IMR-90 (cell line): ENCODE results near the gene NPAS2. TPM values are rescaled to one million over a fixed set of nuclear protein-coding genes. Genes with fewer than 3 reads are reported as not detected.
A peak's percentile ranks its signal among the peaks of the same experiment; 100 is the strongest.

ENCODE experiments used
- ATAC-seq: fragments of 200-7000 bp; cut with Tn5 transposase; 2 replicates; pipeline ENCODE4 v1.9.1; 2020; ENCODE audit warnings: low read depth, mild to moderate bottlenecking, moderate library complexity
- BruUV-seq: library from RNA; stranded (reverse); fragments of 400-500 nt; replicated peaks from 2 replicates; lab custom pipeline; 2021; lab: Mats Ljungman, UMichigan
- CTCF ChIA-PET: fragments of 300-600 bp; formaldehyde crosslinking; extraction: SDS; loops from one replicate; lab custom pipeline; 2021; ENCODE audit warnings: antibody characterized with exemption; lab: Yijun Ruan, JAX
- POLR2A ChIA-PET: fragments of 300-600 bp; sonication (Branson Sonifier 250); formaldehyde crosslinking; loops from one replicate; lab custom pipeline; 2022; ENCODE audit warnings: antibody characterized with exemption; ENCODE audit not compliant: unreplicated experiment; lab: Charles Lee
- DNase-seq: peaks from one replicate; pipeline ENCODE4 v3.0.0; 2013
- H2AFZ ChIP-seq: replicated peaks from 2 replicates; pipeline ENCODE3; 2013; ENCODE audit warnings: low read length, mild to moderate bottlenecking; ENCODE audit not compliant: poor library complexity
- H2AK5ac ChIP-seq: 2 replicates; pipeline ENCODE4 v1.6.1; 2013; ENCODE audit warnings: low read depth, low read length, inconsistent platforms
- H2AK9ac ChIP-seq: replicated peaks from 2 replicates; pipeline ENCODE3; 2013; ENCODE audit warnings: mild to moderate bottlenecking, low read depth, low read length, moderate library complexity; ENCODE audit not compliant: poor library complexity
- H2BK120ac ChIP-seq: 2 replicates; pipeline ENCODE4 v1.6.1; 2013; ENCODE audit warnings: low read depth, low read length, inconsistent platforms
- H2BK15ac ChIP-seq: 3 replicates; pipeline ENCODE4 v1.6.1; 2013; ENCODE audit warnings: low read depth, low read length, inconsistent platforms
- H2BK20ac ChIP-seq: 2 replicates; pipeline ENCODE4 v1.6.1; 2013; ENCODE audit warnings: low read depth, mild to moderate bottlenecking, inconsistent platforms, low read length, moderate library complexity
- H2BK5ac ChIP-seq: 2 replicates; pipeline ENCODE4 v1.6.1; 2013; ENCODE audit warnings: mild to moderate bottlenecking, low read depth, low read length, inconsistent platforms; ENCODE audit not compliant: poor library complexity, severe bottlenecking
- H3K14ac ChIP-seq: replicated peaks from 2 replicates; pipeline ENCODE4 v1.6.1; 2013; ENCODE audit warnings: low read depth, low read length, inconsistent platforms
- H3K18ac ChIP-seq: 2 replicates; pipeline ENCODE4 v1.6.1; 2013; ENCODE audit warnings: low read depth, low read length, control low read depth
- H3K23ac ChIP-seq: 2 replicates; pipeline ENCODE4 v1.6.1; 2013; ENCODE audit warnings: low read depth, low read length, inconsistent platforms
- H3K27ac ChIP-seq: 2 replicates; pipeline ENCODE4 v1.5.1; 2013; ENCODE audit warnings: mild to moderate bottlenecking, control low read depth, low read length; ENCODE audit not compliant: insufficient read depth
- H3K27me3 ChIP-seq: 2 replicates; pipeline ENCODE4 v1.6.1; 2013; ENCODE audit warnings: low read length; ENCODE audit not compliant: control insufficient read depth, insufficient read depth
- H3K36me3 ChIP-seq: 2 replicates; pipeline ENCODE4 v1.6.1; 2013; ENCODE audit warnings: low read length, mixed read lengths; ENCODE audit not compliant: control insufficient read depth, insufficient read depth
- H3K4ac ChIP-seq: 2 replicates; pipeline ENCODE4 v1.6.1; 2013; ENCODE audit warnings: low read depth, low read length, inconsistent platforms
- H3K4me1 ChIP-seq: 2 replicates; pipeline ENCODE4 v1.6.1; 2013; ENCODE audit warnings: low read length, mixed read lengths; ENCODE audit not compliant: control insufficient read depth, insufficient read depth
- H3K4me2 ChIP-seq: 2 replicates; pipeline ENCODE4 v1.6.1; 2013; ENCODE audit warnings: low read depth, mild to moderate bottlenecking, control low read depth, low read length, moderate library complexity
- H3K4me3 ChIP-seq: 2 replicates; pipeline ENCODE4 v1.5.1; 2013; ENCODE audit warnings: low read depth, mild to moderate bottlenecking, control low read depth, low read length, moderate library complexity; ENCODE audit not compliant: insufficient read depth
- H3K56ac ChIP-seq: 2 replicates; pipeline ENCODE4 v1.6.1; 2013; ENCODE audit warnings: low read length, inconsistent platforms; ENCODE audit not compliant: insufficient read depth; ENCODE audit errors: extremely low read depth
- H3K79me1 ChIP-seq, 2 experiments: 2 replicates each; pipeline ENCODE4 v1.6.1; 2013; ENCODE audit warnings: low read length in 2 of 2, inconsistent platforms in 1 of 2, low read depth in 1 of 2
- H3K9ac ChIP-seq: 2 replicates; pipeline ENCODE4 v1.6.1; 2013; ENCODE audit warnings: low read depth, low read length, control low read depth
- H3K9me1 ChIP-seq: 2 replicates; pipeline ENCODE4 v1.6.1; 2013; ENCODE audit warnings: low read length, inconsistent platforms; ENCODE audit not compliant: insufficient read depth
- H3K9me3 ChIP-seq: 2 replicates; pipeline ENCODE4 v1.6.1; 2013; ENCODE audit warnings: low read length; ENCODE audit not compliant: control insufficient read depth, insufficient read depth
- H4K20me1 ChIP-seq: 2 replicates; pipeline ENCODE4 v1.6.1; 2013; ENCODE audit warnings: low read length, inconsistent platforms; ENCODE audit not compliant: insufficient read depth
- H4K5ac ChIP-seq: 2 replicates; pipeline ENCODE4 v1.6.1; 2013; ENCODE audit warnings: mild to moderate bottlenecking, low read depth, low read length, control low read depth
- H4K8ac ChIP-seq, 2 experiments: 2 replicates each; pipeline ENCODE4 v1.6.1; 2013; ENCODE audit warnings: low read depth in 2 of 2, low read length in 2 of 2, control low read depth in 1 of 2, inconsistent platforms in 1 of 2
- H4K91ac ChIP-seq: 2 replicates; pipeline ENCODE4 v1.6.1; 2013; ENCODE audit warnings: low read depth, low read length, inconsistent platforms; ENCODE audit not compliant: insufficient read depth
- BHLHE40 ChIP-seq: fragments of 150-350 bp; IDR thresholded peaks from 2 replicates; pipeline ENCODE4 v1.6.1; 2016; ENCODE audit warnings: mild to moderate bottlenecking, low read depth, low read length
- CEBPB ChIP-seq: IDR thresholded peaks from 2 replicates; pipeline ENCODE4 v1.6.1; 2012; ENCODE audit warnings: low read depth, low read length, improper control_type of control experiment
- WGBS, 2 experiments: methylation state at CpG; one replicate each; pipeline versions ENCODE4 v1.1.5 to v1.1.7; 2013; ENCODE audit warnings: missing lambda C conversion rate in 2 of 2; ENCODE audit not compliant: insufficient read length in 1 of 2; ENCODE audit errors: extremely low coverage in 2 of 2; 5-methylcytosine and 5-hydroxymethylcytosine counted together
- dilution Hi-C: fragments of 300-500 bp; cut with HindIII; formaldehyde crosslinking; loops from one replicate; pipeline ENCODE4 v1.14.3; 2018; ENCODE audit warnings: low sequenced_read_pairs; ENCODE audit not compliant: unreplicated experiment
- in situ Hi-C: fragments of 300-500 bp; cut with MboI; formaldehyde crosslinking; loops from 3 replicates; pipeline ENCODE4 v1.14.3; 2019; ENCODE audit warnings: low sequenced_read_pairs, inconsistent platforms, mixed read lengths
- intact Hi-C: fragments of 100-400 bp; cut with micrococcal nuclease; formaldehyde crosslinking; loops from 2 replicates; pipeline ENCODE4 v1.10.0; 2022
- polyA plus RNA-seq, 3 experiments: library from polyadenylated mRNA; depleted of rRNA; stranded (reverse); fragments of >200 nt; gene quantifications; 2 replicates each; pipeline ENCODE4 v1.2.3, GENCODE V29; 2012; ENCODE audit warnings: low replicate concordance in 1 of 3
- total RNA-seq: library from RNA; depleted of rRNA; stranded (reverse); fragments of >200 nt; gene quantifications from 2 replicates; pipeline ENCODE4 v1.2.3, GENCODE V29; 2012
- TF ChIP-seq, protein P1 (sequence below): fragments of 150-350 bp; IDR thresholded peaks from 2 replicates; pipeline ENCODE4 v1.6.1; 2017; ENCODE audit warnings: mild to moderate bottlenecking, antibody characterized with exemption, low read length, low read depth

Gene NPAS2
- total and polyA plus RNA-seq, 2 of the 4 experiments (the other 2 are of a cell fraction): 5.2 to 14.8 TPM

DNA sequence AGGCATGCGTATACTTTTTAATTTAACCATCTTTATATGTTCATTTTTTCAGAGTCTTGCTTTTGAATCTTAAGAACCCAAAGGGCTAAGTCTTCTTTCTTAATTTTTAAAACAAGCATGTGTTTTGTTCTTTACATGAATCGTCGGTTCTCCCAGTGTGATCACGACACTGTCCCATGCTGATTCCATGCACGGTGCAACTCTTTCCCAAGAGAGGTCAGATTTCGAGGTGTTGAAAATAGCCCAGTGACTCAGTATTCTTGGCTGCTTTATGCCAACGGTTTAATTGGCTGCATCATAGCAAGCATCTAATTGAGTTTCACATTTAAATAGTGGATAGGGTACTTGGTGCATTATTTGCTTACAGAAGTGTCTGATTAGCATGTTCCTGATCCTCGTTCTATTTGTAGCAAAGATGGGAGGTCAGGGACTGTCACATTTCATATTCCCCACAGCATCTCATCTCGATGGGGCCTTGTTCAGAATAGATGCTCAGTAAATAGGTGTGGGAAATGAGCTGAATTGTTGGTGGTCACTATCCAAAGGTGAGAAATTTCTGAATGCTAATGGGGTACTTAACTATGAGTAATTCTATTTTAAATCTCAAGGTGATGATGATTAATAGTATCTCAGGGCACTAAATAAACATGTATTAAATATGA, 2.8 kb downstream of the NPAS2 start:
- H2BK5ac ChIP-seq: no peak overlapping the region
- H2BK20ac ChIP-seq: no peak overlapping the region
- H3K4me3 ChIP-seq: no peak overlapping the region
- no peak overlapping the region for H2AFZ ChIP-seq
- BruUV-seq: no TSS peak
- dilution Hi-C loops (no loop called here), in situ Hi-C loops (loop anchor here (5.0 to 25.0 kb wide), 2 partner anchors 150 to 210 kb away; no protein-coding TSS in a partner anchor), intact Hi-C loops (loop anchor here (5.0 kb wide), 1 partner anchor 80 kb away; no protein-coding TSS in a partner anchor)
- no peak overlapping the region for H3K23ac ChIP-seq
- H4K20me1 ChIP-seq: peaks cover 4% of the 10 kb centered on the region; the same call in 1 of the 2 replicates
- no peak overlapping the region for H3K4ac ChIP-seq
- H4K91ac ChIP-seq: no peak overlapping the region
- H3K18ac ChIP-seq: no peak overlapping the region
- no peak overlapping the region for H2AK9ac ChIP-seq
- H2AK5ac ChIP-seq: no peak overlapping the region
- no peak overlapping the region for H3K4me2 ChIP-seq
- H3K9ac ChIP-seq: no peak overlapping the region
- ChIA-PET CTCF (no interaction called here), POLR2A (no interaction called here)
- H3K27ac ChIP-seq: no peak overlapping the region
- H2BK15ac ChIP-seq: no peak overlapping the region
- DNase-seq (peak; percentile 51), ATAC-seq (no peak)
- H4K5ac ChIP-seq: no peak overlapping the region
- peaks cover 25 to 52% of the 10 kb centered on the region in 2 experiments for H3K79me1 ChIP-seq
- H3K9me3 ChIP-seq: no peaks in the 10 kb centered on the region
- no peak overlapping the region for H3K56ac ChIP-seq
- no peaks in the 10 kb centered on the region for H3K36me3 ChIP-seq
- no peak overlapping the region for H2BK120ac ChIP-seq
- H4K8ac ChIP-seq: no peak overlapping the region
- peaks cover 2% of the 10 kb centered on the region; the same call in 1 of the 2 replicates for H3K4me1 ChIP-seq
- TF ChIP-seq CEBPB (peak; percentile 56; the same call in 1 of the 2 replicates), BHLHE40 (peak; percentile 26; the same call in 1 of the 2 replicates)
- TF ChIP-seq, protein P1, sequence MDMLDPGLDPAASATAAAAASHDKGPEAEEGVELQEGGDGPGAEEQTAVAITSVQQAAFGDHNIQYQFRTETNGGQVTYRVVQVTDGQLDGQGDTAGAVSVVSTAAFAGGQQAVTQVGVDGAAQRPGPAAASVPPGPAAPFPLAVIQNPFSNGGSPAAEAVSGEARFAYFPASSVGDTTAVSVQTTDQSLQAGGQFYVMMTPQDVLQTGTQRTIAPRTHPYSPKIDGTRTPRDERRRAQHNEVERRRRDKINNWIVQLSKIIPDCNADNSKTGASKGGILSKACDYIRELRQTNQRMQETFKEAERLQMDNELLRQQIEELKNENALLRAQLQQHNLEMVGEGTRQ: no peak
- no peak overlapping the region for H3K14ac ChIP-seq
- no peaks in the 10 kb centered on the region for H3K27me3 ChIP-seq
- 47% methylated on average over 2 of the region's 9 CpGs; no CpG with 5 or more reads in 1 of the 2 experiments for WGBS, 2 experiments
- H3K9me1 ChIP-seq: peaks cover 2% of the 10 kb centered on the region; the same call in 1 of the 2 replicates
